HepG2 (cell line): Measurements from ENCODE around the gene STRA6. TPM values are rescaled to one million over a fixed set of nuclear protein-coding genes. Genes with fewer than 3 reads are reported as not detected.
A peak's percentile ranks its signal among the peaks of the same experiment; 100 is the strongest.

Experiments used
- ATAC-seq: fragments of 200-7000 bp; cut with Tn5 transposase; 3 replicates; pipeline ENCODE4 v1.9.1; 2020; ENCODE audit warnings: mild to moderate bottlenecking, moderate library complexity
- BruUV-seq: library from RNA; stranded (reverse); fragments of 400-500 nt; replicated peaks from 2 replicates; lab custom pipeline; 2021; lab: Mats Ljungman, UMichigan
- CTCF ChIA-PET: fragments of 300-600 bp; formaldehyde crosslinking; extraction: SDS; loops from one replicate; lab custom pipeline; 2021; ENCODE audit warnings: low total read pairs, inconsistent platforms, low intra/inter-chr PET ratio; lab: Yijun Ruan, JAX
- POLR2A ChIA-PET: fragments of 350-600 bp; sonication (Branson Sonifier 250); formaldehyde crosslinking; loops from one replicate; lab custom pipeline; 2020; ENCODE audit warnings: antibody characterized with exemption, inconsistent platforms; lab: Yijun Ruan, JAX
- DNase-seq: peaks from one replicate; pipeline ENCODE4 v3.0.0-alpha.2; 2015; ENCODE audit warnings: low spot score
- FAIRE-seq: peaks from 3 replicates; lab custom pipeline; 2011; peaks lifted over from hg19 to GRCh38; lab: Jason Lieb, UNC
- H2AFZ ChIP-seq: one replicate; pipeline ENCODE4 v1.6.1; 2011; ENCODE audit warnings: low read length, inconsistent platforms
- H3K27ac ChIP-seq: fragments of 300-600 bp; 3 replicates; pipeline ENCODE4 v1.8.0; 2011; ENCODE audit warnings: mixed run types, mild to moderate bottlenecking, mixed read lengths, low read length, inconsistent platforms; ENCODE audit not compliant: insufficient read depth; ENCODE audit errors: extremely low read length
- H3K27me3 ChIP-seq, 2 experiments: fragments of 200-600 bp in 1 of 2; 2 replicates in 1 of 2; 3 replicates in 1 of 2; pipeline versions ENCODE4 v1.6.0 to v1.8.0; 2011; ENCODE audit warnings: low read length in 2 of 2, mild to moderate bottlenecking in 2 of 2, moderate library complexity in 2 of 2, inconsistent platforms in 1 of 2; ENCODE audit not compliant: insufficient read depth in 2 of 2, control insufficient read depth in 1 of 2
- H3K36me3 ChIP-seq, 2 experiments: fragments of 200-600 bp in 1 of 2; replicated peaks in 1 of 2; 2 replicates in 1 of 2; 3 replicates in 1 of 2; pipeline versions ENCODE4 v1.5.1 to v1.8.0; 2011; ENCODE audit warnings: low read length in 2 of 2, inconsistent platforms in 1 of 2; ENCODE audit not compliant: insufficient read depth in 2 of 2, control insufficient read depth in 1 of 2
- H3K4me1 ChIP-seq: 2 replicates; pipeline ENCODE4 v1.5.1; 2012; ENCODE audit warnings: low read length, inconsistent platforms; ENCODE audit not compliant: insufficient read depth
- H3K4me2 ChIP-seq: 2 replicates; pipeline ENCODE4 v1.6.0; 2011; ENCODE audit warnings: low read depth, low read length, inconsistent platforms
- H3K4me3 ChIP-seq, 3 experiments: fragments of 200-600 bp in 1 of 3; sonication (generic), shearing (Covaris generic) in 1 of 3; replicated peaks in 1 of 3; 2 replicates each; pipeline ENCODE4 v1.5.1; 2011 to 2016; ENCODE audit warnings: low read length in 3 of 3, inconsistent platforms in 2 of 3, low read depth in 2 of 3, mild to moderate bottlenecking in 2 of 3, control low read depth in 1 of 3, mixed read lengths in 1 of 3; ENCODE audit not compliant: insufficient read depth in 1 of 3
- H3K79me2 ChIP-seq: one replicate; pipeline ENCODE4 v1.6.1; 2011; ENCODE audit warnings: low read length, inconsistent platforms; ENCODE audit not compliant: insufficient read depth
- H3K9ac ChIP-seq: 2 replicates; pipeline ENCODE4 v1.6.0; 2011; ENCODE audit warnings: mild to moderate bottlenecking, low read depth, low read length, inconsistent platforms; ENCODE audit not compliant: insufficient read depth
- H3K9me3 ChIP-seq: 2 replicates; pipeline ENCODE4 v1.5.1; 2012; ENCODE audit warnings: mild to moderate bottlenecking, low read length
- H4K20me1 ChIP-seq: 2 replicates; pipeline ENCODE4 v1.6.0; 2011; ENCODE audit warnings: inconsistent platforms, mild to moderate bottlenecking, low read length, moderate library complexity; ENCODE audit not compliant: insufficient read depth
- ARNT2 ChIP-seq: sonication (generic); formaldehyde crosslinking; IDR thresholded peaks from 2 replicates; pipeline ENCODE4 v1.8.0; 2022; ENCODE audit warnings: mild to moderate bottlenecking, low read depth, missing genetic modification reagents, moderate library complexity
- EP300 ChIP-seq, 3 experiments: sonication (generic) in 1 of 3; formaldehyde crosslinking in 1 of 3; IDR thresholded peaks; 2 replicates each; pipeline versions ENCODE4 v1.5.1 to v1.6.1; 2011 to 2020; ENCODE audit warnings: low read depth in 2 of 3, low read length in 2 of 3, borderline replicate concordance in 1 of 3, improper control_type of control experiment in 1 of 3, mild to moderate bottlenecking in 1 of 3, missing genetic modification reagents in 1 of 3, moderate library complexity in 1 of 3
- IKZF5 ChIP-seq: IDR thresholded peaks from 2 replicates; pipeline ENCODE4 v1.6.1; 2018; ENCODE audit warnings: missing genetic modification reagents, mild to moderate bottlenecking, missing compliant biosample characterization
- MYNN ChIP-seq: sonication (generic); formaldehyde crosslinking; IDR thresholded peaks from 2 replicates; pipeline ENCODE4 v1.4.0; 2020; ENCODE audit warnings: mild to moderate bottlenecking, low read depth, missing genetic modification reagents
- NR2F1 ChIP-seq, 2 experiments: fragments of 450-650 bp in 1 of 2; formaldehyde crosslinking in 1 of 2; IDR thresholded peaks; 2 replicates each; pipeline versions ENCODE4 v1.5.0 to v1.6.1; 2016 to 2020; ENCODE audit warnings: mild to moderate bottlenecking in 1 of 2, missing compliant biosample characterization in 1 of 2, missing genetic modification reagents in 1 of 2, moderate library complexity in 1 of 2
- RXRB ChIP-seq: IDR thresholded peaks from 2 replicates; pipeline ENCODE4 v1.6.1; 2016; ENCODE audit warnings: borderline replicate concordance, missing genetic modification reagents, missing compliant biosample characterization
- SNRNP70 ChIP-seq: fragments of 200-400 bp; formaldehyde crosslinking; IDR thresholded peaks from 2 replicates; pipeline ENCODE4 v1.6.1; 2017; ENCODE audit warnings: mild to moderate bottlenecking, low read depth, low read length, moderate library complexity
- ZNF253 ChIP-seq: sonication (generic); formaldehyde crosslinking; IDR thresholded peaks from 2 replicates; pipeline ENCODE4 v1.8.0; 2022; ENCODE audit warnings: mild to moderate bottlenecking, missing genetic modification reagents, borderline replicate concordance
- ZNF746 ChIP-seq: sonication (generic); formaldehyde crosslinking; IDR thresholded peaks from 2 replicates; pipeline ENCODE4 v1.8.0; 2022; ENCODE audit warnings: mild to moderate bottlenecking, missing genetic modification reagents
- ZNF768 ChIP-seq: sonication (generic); formaldehyde crosslinking; IDR thresholded peaks from 2 replicates; pipeline ENCODE4 v1.4.0; 2020; ENCODE audit warnings: missing genetic modification reagents
- ZSCAN25 ChIP-seq: sonication (generic); formaldehyde crosslinking; IDR thresholded peaks from 2 replicates; pipeline ENCODE4 v1.8.0; 2022; ENCODE audit warnings: mild to moderate bottlenecking, missing genetic modification reagents
- WGBS: methylation state at CpG from one replicate; pipeline ENCODE4 v1.1.6; 2017; ENCODE audit warnings: low lambda C conversion rate; 5-methylcytosine and 5-hydroxymethylcytosine counted together
- in situ Hi-C: cut with HindIII; loops from 2 replicates; pipeline ENCODE4 v1.10.0; 2017; ENCODE audit warnings: low pct_unique_long_range_greater_than_20kb; ENCODE audit not compliant: extremely low pct_ligation_motif_present
- intact Hi-C: fragments of 100-400 bp; cut with micrococcal nuclease; formaldehyde crosslinking; loops from one replicate; pipeline ENCODE4 v1.10.0; 2022; ENCODE audit not compliant: unreplicated experiment
- polyA plus RNA-seq, 8 experiments: library from polyadenylated mRNA; depleted of rRNA in 3 of 8; stranded (reverse) in 7 of 8; unstranded in 1 of 8; fragments of >200 nt; fragmentation: Illumina TruSeq in 4 of 8; extraction: Trizol in 4 of 8; gene quantifications; 2 replicates each; pipeline versions ENCODE4 v1.2.1 to v1.2.3, GENCODE V29; 2011 to 2016; ENCODE audit warnings: low read depth in 4 of 8, missing spikeins in 1 of 8, mixed read lengths in 1 of 8; ENCODE audit not compliant: insufficient read depth in 1 of 8
- total RNA-seq, 5 experiments: library from RNA; depleted of rRNA; stranded (reverse); fragments of >200 nt; fragmentation: Illumina TruSeq; extraction: Trizol; gene quantifications; 2 replicates each; pipeline ENCODE4 v1.2.3, GENCODE V29; 2016; ENCODE audit warnings: low read depth in 1 of 5

Gene STRA6
- total and polyA plus RNA-seq, 2 of the 13 experiments (the other 11 are each of a cell fraction or from before 2014, with no cell fraction given): 1.6 to 2.1 TPM

GRCh38 chr15:74209560-74209958 is 7.0 kb upstream of the STRA6 start:
- POLR2A ChIA-PET: no interaction called here
- intact Hi-C loops: no loop called here

More at GRCh38 chr15:74209560-74209958, 7.0 kb upstream of the STRA6 start:
- H3K9me3 ChIP-seq: no peaks in the 10 kb centered on the region
- BruUV-seq: no TSS peak
- H3K36me3 ChIP-seq: no peaks in the 10 kb centered on the region
- H3K27ac ChIP-seq: no peak overlapping the region
- peaks cover 60% of the 10 kb centered on the region for H3K4me1 ChIP-seq
- CTCF ChIA-PET: no interaction called here
- WGBS: 18% methylated on average over 5 of the region's 5 CpGs
- no peak for FAIRE-seq
- TF ChIP-seq MYNN (CRISPR knock-in tag) (no peak), EP300 (IDR thresholded peaks at IDR 0.05; ENCODE audit: low read depth in 2 of 2, low read length in 2 of 2) (no peak), EP300 (CRISPR knock-in tag; IDR thresholded peaks at IDR 0.05; ENCODE audit: borderline replicate concordance) (no peak), ZNF253 (CRISPR knock-in tag) (no peak), ZSCAN25 (no peak), ARNT2 (no peak), IKZF5 (CRISPR knock-in tag) (no peak), ZNF768 (no peak), RXRB (CRISPR knock-in tag) (no peak), ZNF746 (CRISPR knock-in tag) (no peak), SNRNP70 (no peak), NR2F1 (CRISPR knock-in tag; IDR thresholded peaks at IDR 0.05) (no peak)
- TF ChIP-seq, all 625 proteins: peak for 0
- H3K4me2 ChIP-seq: peak overlapping the region; percentile 70
- peak overlapping the region; percentile 29; the same call in 1 of the 2 replicates for H3K9ac ChIP-seq
- peak overlapping the region in 2 of 3 experiments; percentile 8 to 46; a peak in 2 of 6 replicates for H3K4me3 ChIP-seq
- H2AFZ ChIP-seq: no peak overlapping the region
- H3K79me2 ChIP-seq: no peaks in the 10 kb centered on the region
- no peak for DNase-seq
- in situ Hi-C loops: no loop called here
- no peak for ATAC-seq
- 0 out of 2 replicates have a peak, but pooled peaks cover 3% of the 10 kb centered on the region for H4K20me1 ChIP-seq
- H3K27me3 ChIP-seq: peaks cover 4 to 33% of the 10 kb centered on the region in 2 experiments; a peak in 4 of 5 replicates
